CD4-positive, alpha-beta T cell treated with Interleukin-6 at 100 ng/mL for 8 hours (primary cell): ENCODE measurements around the gene TANGO2.

ENCODE experiments used
- DNase-seq: peaks from one replicate; pipeline ENCODE4 v3.0.0-alpha.2; 2020; ENCODE audit warnings: mixed read lengths, low spot score

The TANGO2 gene

GRCh38 chr22:20020533-20021195 lies at the start of gene TANGO2:
Gene TANGO2 (plus strand): TSS chr22:20021110. CDS start chr22:20036799, 15,689 bp downstream.
- DNase-seq = peak; percentile 92

- DNase-seq = no peak
Measured at GRCh38 chr22:19971276-19972124, 49.4 kb upstream of the TANGO2 start.

GRCh38 chr22:19972251-19972650 lies 48.7 kb upstream of the TANGO2 start:
- DNase-seq = no peak

GRCh38 chr22:19972652-19973550 lies 48.0 kb upstream of the TANGO2 start:
- DNase-seq = no peak

- DNase-seq = no peak
Measured at GRCh38 chr22:19973551-19974267, 47.2 kb upstream of the TANGO2 start.

GRCh38 chr22:19974268-19974861 lies 46.5 kb upstream of the TANGO2 start:
- DNase-seq = no peak

- no peak for DNase-seq
Measured at GRCh38 chr22:19974935-19975706, 45.8 kb upstream of the TANGO2 start.

GRCh38 chr22:19975707-19976035 lies 45.2 kb upstream of the TANGO2 start:
- no peak for DNase-seq

- DNase-seq = no peak
Measured at GRCh38 chr22:19976671-19977070, 44.2 kb upstream of the TANGO2 start.

GRCh38 chr22:19977296-19978243 lies 43.3 kb upstream of the TANGO2 start:
- DNase-seq = no peak

- no peak for DNase-seq
Measured at GRCh38 chr22:19978748-19979147, 42.2 kb upstream of the TANGO2 start.

GRCh38 chr22:19979712-19980493 lies 41.0 kb upstream of the TANGO2 start:
- no peak for DNase-seq

- no peak for DNase-seq
Measured at GRCh38 chr22:19980766-19981165, 40.1 kb upstream of the TANGO2 start.

- no peak for DNase-seq
Measured at GRCh38 chr22:19981171-19981960, 39.5 kb upstream of the TANGO2 start.

GRCh38 chr22:19981961-19982920 lies 38.7 kb upstream of the TANGO2 start:
- no peak for DNase-seq

- no peak for DNase-seq
Measured at GRCh38 chr22:19982991-19983578, 37.8 kb upstream of the TANGO2 start.
